ENCODE results near the gene EIF4EBP2.

DNA sequence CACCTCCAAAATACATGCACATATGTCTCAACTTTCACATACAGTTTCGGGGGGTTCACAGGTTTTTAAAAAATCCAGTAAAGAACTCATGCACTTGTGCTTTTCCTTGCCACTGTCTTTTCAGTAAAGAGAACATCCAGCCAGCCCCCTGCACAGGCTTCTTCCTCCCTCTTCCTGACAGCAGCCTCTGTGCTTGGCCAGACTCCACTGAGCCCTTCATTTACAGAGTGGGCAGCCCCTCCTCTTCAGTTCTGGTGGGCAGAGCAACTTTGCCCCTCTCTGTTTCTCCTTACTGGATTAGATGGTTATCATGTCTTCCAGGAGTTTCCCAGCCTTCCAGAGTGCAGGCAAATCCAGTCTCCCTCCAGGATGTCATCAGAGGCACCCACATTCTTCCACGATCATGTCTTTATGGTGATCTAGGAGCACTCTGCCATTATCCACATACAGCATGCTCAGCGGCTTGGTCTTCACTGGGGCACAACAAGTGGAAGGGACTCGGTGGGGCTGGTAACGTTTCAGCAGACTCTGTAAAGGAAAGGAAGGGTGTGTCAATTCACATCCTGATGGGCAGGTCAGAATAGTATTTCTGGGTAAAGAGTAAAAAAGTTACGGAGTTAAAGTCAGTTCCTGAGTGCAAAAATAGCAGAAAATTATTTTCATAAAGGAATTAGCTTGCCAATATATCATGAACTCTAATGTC is 28.8 kb downstream of the EIF4EBP2 start:
- TF ChIP-seq, protein P1, sequence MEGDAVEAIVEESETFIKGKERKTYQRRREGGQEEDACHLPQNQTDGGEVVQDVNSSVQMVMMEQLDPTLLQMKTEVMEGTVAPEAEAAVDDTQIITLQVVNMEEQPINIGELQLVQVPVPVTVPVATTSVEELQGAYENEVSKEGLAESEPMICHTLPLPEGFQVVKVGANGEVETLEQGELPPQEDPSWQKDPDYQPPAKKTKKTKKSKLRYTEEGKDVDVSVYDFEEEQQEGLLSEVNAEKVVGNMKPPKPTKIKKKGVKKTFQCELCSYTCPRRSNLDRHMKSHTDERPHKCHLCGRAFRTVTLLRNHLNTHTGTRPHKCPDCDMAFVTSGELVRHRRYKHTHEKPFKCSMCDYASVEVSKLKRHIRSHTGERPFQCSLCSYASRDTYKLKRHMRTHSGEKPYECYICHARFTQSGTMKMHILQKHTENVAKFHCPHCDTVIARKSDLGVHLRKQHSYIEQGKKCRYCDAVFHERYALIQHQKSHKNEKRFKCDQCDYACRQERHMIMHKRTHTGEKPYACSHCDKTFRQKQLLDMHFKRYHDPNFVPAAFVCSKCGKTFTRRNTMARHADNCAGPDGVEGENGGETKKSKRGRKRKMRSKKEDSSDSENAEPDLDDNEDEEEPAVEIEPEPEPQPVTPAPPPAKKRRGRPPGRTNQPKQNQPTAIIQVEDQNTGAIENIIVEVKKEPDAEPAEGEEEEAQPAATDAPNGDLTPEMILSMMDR (IDR thresholded peaks at IDR 0.05) = no peak
- no peak for TF ChIP-seq POLR2A (IDR thresholded peaks at IDR 0.05)

All from adrenal gland (tissue), 5 donors.